RPMI7951 (cell line): Measurements from ENCODE around the gene USP1. TPM values are rescaled to one million over a fixed set of nuclear protein-coding genes. Genes with fewer than 3 reads are reported as not detected.

Source experiments
- DNase-seq: peaks from one replicate; pipeline ENCODE4 v3.0.0-alpha.2; 2012; ENCODE audit warnings: low read depth
- total RNA-seq: library from RNA; depleted of rRNA; stranded (reverse); fragments of >200 nt; shearing (Covaris generic); gene quantifications from 2 replicates; pipeline ENCODE4 v1.2.3, GENCODE V29; 2014

USP1 gene
- total RNA-seq, 1 experiment from 2014 or later: 72.9 TPM

- no peak for DNase-seq
Observed at GRCh38 chr1:62426794-62427193, 10.1 kb upstream of the USP1 start.

DNA sequence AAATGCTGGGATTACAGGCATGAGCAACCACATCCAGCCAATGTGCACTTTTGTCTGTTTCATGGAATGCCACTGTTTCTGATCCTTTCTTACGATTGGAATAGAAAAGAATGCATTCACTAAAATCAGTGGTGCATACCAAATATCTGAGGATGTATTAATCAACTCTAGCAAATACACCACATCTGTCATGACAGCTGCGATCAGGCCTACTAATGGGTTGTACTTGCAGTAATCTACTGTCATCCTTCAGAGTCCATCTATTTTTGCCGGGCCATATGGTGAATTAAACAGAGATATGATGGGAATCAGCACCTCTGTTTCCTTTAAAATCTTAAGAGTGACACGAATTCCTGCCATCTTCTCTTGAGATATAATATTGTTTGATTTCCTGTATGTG lies 8.5 kb upstream of the USP1 start:
- no peak for DNase-seq

- DNase-seq: peak; percentile 46
Observed at GRCh38 chr1:62429581-62429980, 7.3 kb upstream of the USP1 start.

- DNase-seq: no peak
Observed at GRCh38 chr1:62433861-62434617, 2.8 kb upstream of the USP1 start.

DNA sequence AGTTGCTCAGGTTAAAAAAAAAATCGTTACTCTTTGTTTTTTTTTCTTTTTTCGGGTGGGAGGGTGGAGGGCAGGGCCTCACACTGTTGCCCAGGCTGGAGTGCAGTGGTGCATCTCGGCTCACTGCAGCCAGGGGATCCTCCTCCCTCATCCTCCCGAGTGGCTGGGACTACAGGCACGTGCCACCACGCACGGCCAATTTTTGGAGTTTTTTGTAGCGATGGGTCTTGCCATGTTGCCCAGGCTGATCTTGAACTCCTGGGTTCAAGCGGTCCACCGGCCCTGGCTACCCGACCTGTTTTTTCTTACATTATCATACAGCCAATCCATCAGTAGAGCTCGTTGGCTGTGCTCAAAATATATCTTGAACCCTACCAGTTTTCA lies 2.2 kb upstream of the USP1 start:
- DNase-seq: no peak

DNA sequence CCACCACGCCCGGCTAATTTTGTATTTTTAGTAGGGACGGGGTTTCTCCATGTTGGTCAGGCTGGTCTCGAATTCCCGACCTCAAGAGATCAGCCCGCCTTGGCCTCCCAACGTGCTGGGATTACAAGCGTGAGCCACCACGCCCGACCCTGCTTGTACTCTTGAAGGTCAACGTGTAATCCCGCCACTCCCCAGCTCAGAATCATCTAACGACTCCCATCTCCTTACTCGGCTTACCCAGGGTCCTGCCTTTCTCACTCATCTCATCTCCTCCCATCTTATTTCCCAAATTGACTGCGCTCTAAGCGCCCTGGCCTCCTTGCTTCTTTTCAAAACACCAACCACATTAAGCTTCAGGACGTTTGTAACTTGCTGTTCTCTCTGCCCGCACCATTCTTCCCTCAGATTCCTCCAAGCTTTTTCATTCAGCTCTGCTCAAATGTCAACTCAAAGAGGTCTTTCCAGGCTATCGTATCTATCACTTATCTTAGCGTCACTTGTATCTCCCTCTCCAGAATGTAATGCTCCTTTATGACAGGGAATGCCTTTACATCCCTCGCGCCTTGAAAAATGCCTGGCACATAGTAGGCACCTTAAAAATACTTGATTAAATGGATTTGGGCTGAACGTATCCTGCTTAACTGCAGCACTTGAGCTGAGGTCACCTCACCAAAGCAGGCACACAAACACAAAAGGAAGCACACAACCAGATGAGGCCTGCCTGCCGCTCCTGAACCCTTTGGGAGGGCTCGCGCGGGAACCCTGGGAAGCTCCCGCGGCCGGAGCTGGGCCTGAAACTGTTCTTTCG lies 1.4 kb upstream of the USP1 start:
- DNase-seq: no peak

DNA sequence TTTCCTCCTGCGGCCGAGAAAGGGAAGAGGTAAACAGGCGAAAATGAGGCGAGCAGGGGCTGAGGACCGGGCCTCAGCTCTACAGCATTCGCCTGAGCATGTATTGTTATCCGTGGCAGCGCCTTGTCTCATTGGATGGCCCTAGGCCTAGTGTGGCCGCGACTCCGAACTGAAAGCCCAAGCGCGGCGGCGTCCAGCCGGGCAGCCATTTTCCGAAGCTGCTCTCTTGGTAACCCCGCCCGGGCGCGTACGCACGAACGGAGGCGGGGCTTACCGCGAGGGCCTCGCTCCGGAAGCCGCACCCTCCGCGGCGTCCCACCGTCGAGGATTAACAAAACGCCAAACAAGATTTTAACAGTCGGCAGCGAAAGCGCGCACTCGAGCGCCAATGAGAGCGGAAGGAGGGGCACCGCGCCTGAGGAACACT lies 797 bp upstream of the USP1 start:
- no peak for DNase-seq

DNA sequence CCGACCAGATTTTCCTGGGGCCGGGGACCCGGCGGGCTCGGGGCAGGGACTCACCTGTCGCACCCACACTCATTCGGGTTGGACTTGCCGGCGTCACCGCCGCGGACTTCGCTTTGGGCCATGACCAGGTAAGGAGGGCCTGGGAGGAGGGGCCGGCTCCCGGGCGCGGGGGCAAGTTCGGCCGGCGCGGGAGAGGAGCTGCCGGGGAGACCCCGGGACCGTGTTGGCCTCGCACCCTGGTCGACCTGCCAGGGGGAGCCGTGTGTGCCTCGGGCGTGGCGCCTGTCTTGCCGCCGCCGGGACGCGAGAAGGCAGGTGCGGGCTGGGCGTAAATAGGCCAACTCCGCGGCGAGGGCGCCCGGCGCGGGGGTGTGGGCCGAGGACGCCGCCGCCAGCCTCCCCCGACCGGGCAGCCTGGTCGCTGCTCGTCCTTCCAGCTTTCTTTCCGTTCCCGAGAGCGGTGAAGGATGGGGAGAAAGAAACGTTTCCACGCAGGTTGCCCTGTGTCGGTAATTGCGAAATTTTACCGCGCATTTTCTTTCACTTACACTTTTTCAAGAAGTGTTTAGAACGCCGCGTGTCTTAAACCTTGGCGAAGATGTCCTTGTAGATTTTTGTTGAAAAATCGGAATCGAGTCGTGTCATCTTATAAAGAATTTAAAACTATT lies 558 bp downstream of the USP1 start:
- no peak for DNase-seq

- DNase-seq: no peak
Observed at GRCh38 chr1:62438163-62438562, 1.3 kb downstream of the USP1 start.

DNA sequence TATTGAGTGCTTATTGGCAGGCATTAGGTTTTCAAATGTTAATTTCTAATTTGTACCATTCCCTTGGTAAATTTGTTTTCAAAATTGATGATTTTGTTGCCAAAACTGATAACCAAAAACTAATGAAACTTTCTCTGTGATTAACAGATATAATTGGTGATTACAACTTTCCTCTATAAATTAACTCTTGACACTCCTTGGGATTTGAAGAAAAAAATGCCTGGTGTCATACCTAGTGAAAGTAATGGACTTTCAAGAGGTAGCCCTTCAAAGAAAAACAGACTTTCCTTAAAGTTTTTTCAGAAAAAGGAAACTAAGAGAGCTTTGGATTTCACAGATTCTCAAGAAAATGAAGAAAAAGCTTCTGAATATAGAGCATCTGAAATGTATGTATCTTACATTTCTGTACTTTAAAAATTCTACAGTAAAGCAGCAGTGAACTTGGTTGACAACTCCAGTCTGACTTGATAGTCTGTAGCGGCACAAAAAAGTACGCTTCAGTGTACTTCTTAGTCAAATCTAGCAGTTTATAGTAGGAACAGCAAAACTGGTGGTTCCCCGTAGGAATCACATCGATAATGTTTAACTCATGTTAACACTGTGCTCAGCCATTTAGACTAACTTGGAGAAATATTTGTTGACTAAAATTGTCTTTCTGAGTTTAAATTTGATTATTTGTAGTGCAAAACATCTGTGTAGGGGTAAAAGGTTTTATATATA lies 3.0 kb downstream of the USP1 start:
- DNase-seq: no peak

DNA sequence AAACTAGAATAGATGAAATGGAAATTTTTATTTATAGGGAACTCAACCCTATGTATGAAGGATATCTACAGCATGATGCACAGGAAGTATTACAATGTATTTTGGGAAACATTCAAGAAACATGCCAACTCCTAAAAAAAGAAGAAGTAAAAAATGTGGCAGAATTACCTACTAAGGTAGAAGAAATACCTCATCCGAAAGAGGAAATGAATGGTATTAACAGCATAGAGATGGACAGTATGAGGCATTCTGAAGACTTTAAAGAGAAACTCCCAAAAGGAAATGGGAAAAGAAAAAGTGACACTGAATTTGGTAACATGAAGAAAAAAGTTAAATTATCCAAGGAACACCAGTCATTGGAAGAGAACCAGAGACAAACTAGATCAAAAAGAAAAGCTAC lies 7.9 kb downstream of the USP1 start:
- no peak for DNase-seq

DNA sequence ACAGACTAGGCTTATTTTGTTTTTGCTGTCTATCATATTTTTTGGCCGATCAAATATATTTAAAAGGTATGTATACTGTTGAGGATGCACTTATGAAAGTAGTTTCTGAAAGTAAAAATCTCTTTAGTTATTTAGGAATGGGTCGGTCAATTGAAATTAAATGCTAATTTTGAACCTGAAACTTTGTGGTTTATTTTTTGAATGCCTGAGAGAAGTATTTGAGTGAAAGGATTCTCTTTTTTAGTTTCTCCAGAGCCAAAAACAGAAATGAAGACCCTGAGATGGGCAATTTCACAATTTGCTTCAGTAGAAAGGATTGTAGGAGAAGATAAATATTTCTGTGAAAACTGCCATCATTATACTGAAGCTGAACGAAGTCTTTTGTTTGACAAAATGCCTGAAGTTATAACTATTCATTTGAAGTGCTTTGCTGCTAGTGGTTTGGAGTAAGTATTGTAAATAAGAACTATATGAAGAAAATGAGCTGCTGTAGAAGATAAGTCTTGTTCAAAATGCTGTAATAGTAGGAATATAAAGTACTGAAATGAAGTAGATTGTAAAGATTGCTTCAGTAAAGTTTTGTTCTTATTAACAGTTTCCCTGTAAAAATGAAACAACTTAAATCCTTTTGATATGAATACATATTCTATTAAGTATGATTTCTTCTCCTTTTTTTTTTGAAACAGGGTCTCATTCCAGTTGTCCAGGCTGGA lies 11.5 kb downstream of the USP1 start:
- no peak for DNase-seq

GRCh38 chr1:62450301-62450700 lies 13.5 kb downstream of the USP1 start:
- DNase-seq: no peak

DNA sequence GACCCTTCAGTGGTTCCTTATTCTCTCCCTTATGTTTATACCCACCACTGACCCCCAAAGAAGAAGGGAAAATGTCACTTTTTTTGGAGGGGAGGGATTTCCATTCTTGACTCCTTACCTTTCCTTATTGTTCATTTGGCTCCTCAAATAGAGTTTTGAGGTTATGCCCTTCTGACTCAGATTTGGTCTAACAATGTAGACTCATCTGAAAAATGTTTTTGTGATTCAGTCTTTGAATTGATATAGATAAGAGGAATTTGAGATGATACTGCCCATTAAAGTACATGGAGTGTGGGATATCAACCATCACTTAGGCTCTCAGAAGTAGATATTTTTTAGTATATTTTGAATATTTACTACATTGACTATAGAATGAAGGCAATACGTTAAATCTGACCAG lies 16.1 kb downstream of the USP1 start:
- peak; percentile 10 for DNase-seq

GRCh38 chr1:62457955-62458354 lies 21.1 kb downstream of the USP1 start:
- DNase-seq: no peak

GRCh38 chr1:62462370-62462769 lies 25.5 kb downstream of the USP1 start:
- no peak for DNase-seq

DNA sequence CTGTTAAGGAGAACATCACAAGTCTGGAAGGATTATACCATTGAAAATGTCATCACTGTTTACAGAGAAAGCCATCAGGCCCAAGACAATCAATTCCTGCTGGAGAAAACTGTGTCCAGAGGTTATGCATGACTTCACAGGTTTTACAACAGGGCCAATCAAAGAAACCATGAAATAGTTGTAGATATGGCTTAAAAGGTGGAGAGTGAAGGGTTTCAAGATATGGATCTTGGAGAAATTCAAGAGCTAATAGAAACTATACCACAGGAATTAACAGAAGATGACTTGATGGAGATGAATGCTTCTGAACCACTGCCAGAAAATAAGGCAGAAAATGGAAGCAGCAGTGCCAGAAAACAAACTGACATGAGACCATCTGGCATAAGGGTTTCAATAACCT lies 30.2 kb downstream of the USP1 start:
- DNase-seq: no peak

GRCh38 chr1:62476525-62477219 lies 39.8 kb downstream of the USP1 start:
- no peak for DNase-seq

- peak; percentile 7 for DNase-seq
Observed at GRCh38 chr1:62481681-62482080, 44.8 kb downstream of the USP1 start.

DNA sequence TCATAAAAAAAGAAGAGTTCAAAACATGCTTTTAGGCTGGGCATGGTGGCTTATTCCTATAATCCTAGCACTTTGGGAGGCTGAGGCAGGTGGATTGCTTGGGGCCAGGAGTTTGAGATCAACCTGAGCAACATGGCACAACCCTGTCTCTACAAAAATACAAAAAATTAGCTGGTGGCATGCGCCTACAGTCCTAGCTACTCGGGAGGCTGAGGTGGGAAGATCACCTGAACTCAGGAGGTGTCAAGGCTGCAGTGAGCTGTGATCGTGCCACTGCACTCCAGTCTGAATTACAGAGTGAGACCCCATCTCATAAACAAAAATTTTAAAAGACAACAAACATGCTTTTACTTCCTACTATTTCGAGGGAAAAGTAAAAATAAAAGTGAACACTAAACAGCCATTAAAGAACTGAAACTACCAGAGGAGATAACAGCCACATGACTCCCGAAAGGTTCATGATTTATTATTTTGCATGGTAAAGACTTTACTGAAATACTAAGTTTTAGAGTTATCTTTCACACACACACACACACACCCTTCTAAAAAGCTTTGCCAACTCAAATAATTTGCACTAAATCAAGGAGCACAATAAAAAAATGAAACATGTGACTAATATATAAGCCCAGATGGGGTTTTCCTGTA lies 48.1 kb downstream of the USP1 start:
- DNase-seq: no peak
